Ecto neural progenitor cell (in vitro differentiated cells): ENCODE results near the gene CRK.
"Not testable (repeated sequence)": the region's sequence is repeated elsewhere in the genome, so short reads cannot be mapped to it uniquely, and the experiment has no call there.

ENCODE experiments used
- DNase-seq: peaks from one replicate; pipeline ENCODE4 v3.0.0-alpha.2; 2018; ENCODE audit warnings: low spot score

The CRK gene

DNA sequence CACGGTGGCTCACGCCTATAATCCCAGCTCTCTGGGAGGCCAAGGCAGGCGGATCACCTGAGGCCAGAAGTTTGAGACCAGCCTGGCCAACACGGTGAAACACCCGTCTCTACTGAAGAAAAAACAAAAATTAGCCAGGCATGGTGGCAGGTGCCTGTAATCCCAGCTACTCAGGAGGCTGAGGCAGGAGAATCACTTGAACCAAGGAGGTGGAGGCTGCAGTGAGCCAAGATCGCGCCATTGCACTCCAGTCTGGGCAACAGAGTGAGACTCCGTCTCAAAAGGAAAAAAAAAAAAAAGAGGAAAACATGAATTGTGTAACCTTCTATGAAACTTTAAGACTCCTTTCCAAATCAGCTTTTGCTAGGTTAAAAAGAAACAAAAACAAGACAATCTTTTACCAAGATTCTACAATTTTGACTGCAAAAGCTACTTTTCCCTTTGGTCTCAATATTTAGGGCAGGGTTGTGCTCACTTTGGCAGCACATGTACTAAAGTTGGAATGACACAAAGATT lies 69.3 kb downstream of the CRK start:
- not testable (repeated sequence) for DNase-seq

DNA sequence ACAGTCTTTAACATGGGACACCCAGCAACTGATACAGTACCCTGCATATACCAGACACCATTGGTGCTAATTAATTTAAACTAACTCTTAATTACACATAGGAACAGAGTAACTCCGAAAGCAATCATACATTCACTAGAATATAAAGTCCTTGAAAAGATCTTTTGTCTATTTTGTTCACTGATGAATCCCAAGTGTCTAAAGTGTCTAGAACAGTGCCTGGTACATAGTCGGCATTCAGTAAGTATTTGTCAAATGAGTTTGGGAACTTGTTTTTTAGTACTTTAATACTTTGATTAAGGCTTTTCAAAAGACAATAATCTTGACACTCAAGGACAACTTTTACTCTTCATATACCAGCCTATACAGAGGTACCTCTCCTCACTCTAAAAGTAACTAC lies 69.8 kb downstream of the CRK start:
- no peak for DNase-seq

DNA sequence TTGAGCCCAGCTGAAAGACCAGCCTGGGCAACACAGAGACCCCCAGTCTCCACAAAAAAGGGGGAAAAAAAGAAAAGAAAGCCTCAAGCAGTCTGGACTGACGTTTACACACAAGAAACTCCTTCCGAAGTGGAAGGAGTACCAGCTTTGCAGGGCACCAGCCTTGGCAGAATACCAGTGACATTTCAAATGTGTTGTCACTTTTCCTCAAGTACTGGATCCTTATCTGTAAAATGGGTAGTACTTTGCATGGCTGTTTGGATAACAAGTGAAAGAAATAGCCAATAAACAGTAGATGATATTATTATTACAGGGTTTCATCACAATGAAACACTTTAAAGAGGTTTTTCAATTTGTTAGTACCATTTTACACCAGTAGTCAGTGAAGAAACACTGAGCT lies 70.2 kb downstream of the CRK start:
- no peak for DNase-seq

DNA sequence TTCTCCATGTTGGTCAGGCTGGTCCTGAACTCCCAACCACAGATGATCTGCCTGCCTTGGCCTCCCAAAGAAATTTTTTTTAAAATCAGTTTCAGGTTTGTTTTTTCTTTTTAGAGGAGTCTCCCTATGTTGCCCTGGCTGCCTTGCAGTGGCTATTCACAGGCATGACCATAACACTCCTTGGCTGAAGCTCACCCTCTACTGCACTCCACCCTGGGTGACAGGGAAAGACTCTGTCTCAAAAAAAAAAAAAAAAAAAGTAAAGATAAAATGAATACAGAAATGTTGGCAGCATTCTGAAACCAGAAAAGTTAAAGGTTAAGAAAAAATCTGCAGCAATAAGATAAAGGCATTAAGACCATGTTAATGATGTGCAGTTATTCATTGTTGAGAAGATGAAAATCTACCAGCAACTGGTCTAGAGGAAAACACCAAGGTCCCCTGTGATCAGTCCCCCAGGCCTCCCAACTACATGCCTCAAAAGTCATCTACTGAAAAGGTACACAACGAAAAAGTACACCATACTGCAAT lies 71.1 kb downstream of the CRK start:
- no peak for DNase-seq

DNA sequence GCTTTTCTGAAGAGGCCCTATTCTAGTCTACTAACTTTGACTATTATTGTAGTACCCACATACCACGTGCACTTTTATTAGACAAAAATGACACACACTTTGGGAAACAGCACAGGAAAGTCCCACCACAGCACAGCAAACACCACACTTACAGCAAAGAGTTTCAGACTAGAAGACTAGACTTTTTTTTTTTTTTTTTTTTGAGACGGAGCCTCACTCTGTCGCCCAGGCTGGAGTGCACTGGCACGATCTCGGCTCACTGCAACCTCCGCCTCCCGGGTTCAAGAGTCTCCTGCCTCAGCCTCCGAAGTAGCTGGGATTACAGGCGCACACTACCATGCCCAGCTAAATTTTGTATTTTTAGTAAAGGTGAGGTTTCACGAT lies 76.1 kb downstream of the CRK start:
- DNase-seq, result no peak

DNA sequence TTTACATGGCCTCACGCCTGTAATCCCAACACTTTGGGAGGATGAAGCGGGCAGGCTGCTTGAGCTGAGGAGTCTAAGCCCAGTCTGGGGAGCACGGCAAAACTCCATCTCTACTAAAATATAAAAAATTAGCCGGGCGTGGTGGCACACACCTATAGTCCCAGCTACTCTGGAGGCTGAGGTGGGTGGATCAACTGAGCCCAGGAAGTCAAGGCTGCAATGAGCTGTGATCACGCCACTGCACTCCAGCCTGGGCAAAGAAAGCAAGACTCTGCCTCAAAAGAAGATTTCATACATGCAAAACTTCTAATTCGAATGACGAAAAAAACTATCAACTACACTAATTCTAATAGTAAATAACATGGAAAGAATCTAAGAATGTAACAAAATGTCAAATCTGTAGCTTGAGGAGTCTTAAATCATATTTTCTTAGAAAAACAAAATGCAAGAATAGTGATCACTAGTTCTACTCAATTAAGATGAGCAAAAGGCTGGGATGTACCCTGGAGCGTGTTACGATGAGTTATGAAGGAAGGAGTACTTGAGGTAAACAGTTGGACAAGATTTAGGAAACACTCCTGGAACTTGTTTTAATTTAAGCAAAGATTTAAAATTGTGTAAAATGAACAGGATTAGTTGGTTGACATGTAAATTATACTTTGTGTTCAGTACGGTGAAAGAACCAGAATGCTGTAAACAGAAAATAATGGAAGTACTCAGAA lies 76.7 kb downstream of the CRK start:
- no peak for DNase-seq

DNA sequence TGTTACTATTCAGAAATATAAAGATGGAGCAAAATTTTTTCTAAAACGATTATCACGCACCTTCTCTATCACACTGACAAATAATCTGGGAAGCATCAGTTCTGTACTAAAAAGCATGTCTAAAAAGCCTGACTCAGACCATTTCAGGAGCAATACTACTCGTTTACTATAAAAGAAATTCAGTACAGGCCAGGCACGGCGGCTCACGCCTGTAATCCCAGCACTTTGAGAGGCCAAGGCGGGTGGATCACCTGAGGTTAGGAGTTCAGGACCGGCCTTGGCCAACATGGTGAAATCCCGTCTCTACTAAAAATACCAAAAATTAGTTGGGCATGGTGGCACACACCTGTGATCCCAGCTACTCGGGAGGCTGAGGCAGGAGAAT lies 77.6 kb downstream of the CRK start:
- DNase-seq, result not testable (repeated sequence)

DNA sequence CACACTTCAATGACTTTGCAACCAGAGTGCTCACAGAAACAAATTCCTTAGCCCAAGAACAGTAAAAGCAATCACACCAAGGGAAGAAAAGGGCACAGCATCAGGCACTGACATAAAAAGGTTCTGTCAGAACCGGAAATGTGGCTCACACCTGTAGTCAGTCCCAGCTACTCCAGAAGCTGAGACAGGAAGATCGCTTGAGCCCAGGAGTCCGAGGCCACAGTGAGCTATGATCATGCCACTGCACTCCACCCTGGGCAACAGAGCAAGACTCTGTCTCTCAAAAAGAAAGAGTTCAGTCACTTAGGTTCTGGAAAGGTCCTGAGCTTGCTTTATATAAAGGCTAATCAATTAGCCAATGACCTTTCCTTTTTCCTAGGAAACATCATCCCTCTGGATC lies 78.7 kb downstream of the CRK start:
- DNase-seq, result no peak

DNA sequence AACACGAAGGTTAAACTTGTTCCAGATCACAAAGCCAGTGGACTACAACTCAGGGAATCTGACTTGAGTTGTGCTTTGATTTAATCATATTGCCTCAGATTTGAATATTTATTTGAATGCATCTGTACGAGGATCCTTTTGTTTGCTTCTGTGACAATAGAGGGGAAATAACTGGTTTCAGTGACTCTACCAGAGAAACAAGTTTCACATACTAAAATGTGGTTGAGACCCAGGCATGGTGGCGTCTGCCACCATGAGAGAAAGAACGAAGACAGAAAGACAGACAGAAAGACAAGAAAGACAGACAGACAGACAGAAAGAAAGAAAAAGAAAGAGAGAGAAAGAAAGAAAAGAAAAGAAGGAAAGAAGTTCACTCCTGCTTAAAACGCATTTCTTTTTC lies 80.0 kb downstream of the CRK start:
- no peak for DNase-seq

DNA sequence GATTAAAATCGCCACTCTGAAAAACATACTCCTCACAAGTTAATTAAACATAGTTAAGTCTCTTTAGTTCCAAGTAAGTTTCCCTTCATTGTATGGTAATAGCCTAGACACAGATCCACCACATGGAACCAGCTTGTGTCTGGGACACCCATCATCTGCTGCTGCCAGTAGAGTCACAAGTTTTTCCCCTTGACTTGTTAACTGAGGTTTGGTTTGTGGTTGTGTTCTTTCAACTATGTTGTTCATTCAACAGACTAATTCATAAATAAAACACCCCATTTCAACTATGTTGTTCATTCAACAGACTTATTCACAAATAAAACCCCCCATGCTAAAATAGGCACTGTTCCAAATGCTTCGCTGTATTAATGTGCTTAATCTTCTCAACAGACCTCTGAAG lies 80.4 kb downstream of the CRK start:
- no peak for DNase-seq

DNA sequence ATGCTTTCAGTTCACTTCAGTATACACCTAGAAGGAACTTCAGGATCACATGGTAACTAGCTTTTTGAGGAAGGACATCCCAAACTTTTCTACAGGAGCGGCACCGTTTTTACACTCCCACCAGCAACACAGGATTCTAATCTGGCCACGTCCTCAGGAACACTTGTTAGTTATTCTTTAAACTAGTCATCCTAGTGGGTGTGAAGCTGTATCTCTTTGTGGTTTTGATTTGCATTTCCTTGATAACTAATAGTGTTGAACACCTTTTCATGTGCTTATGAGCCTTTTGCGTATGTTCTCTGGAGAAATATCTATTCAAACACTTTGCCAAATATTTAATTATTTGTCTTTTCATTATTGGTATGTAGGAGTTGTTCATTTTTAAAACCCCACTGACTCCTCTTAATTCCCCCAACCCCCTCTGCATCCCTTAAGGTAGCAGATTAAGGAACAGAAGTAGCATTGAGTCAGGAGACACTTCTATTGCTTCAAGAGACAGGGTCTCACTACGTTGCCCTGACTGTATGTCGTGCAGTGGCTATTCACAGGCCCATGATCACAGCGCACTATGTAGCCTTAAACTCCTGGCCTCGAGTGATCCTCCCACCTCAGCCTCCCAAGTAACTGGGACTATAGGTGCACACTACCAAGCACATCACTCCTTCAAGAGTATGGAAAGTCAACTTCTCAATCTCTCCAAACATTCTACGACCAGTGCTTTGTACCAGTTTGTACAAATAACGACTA lies 81.4 kb downstream of the CRK start:
- DNase-seq, result no peak

DNA sequence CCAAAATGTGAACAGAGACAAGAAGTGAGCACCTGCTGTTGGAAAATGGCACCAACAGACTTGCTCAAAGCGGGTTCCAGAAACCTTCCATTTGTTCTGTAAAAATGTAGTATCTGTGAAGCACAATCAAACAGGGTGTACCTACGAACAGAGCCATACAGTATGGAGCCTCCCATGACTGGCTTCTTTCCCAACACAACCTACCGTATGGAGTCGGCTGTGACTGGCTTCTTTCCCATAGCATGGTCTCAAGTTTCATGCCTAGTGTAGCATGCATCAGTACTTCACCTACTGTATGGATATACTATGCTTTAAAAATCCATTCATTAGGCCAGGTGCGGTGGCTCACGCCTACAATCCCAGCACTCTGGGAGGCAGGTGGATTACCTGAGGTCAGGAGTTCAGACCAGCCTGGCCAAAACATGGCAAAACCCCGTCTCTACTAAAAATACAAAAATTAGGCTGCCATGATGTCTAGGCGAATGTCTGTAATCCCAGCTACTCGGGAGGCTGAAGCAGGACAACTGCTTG lies 82.3 kb downstream of the CRK start:
- no peak for DNase-seq

DNA sequence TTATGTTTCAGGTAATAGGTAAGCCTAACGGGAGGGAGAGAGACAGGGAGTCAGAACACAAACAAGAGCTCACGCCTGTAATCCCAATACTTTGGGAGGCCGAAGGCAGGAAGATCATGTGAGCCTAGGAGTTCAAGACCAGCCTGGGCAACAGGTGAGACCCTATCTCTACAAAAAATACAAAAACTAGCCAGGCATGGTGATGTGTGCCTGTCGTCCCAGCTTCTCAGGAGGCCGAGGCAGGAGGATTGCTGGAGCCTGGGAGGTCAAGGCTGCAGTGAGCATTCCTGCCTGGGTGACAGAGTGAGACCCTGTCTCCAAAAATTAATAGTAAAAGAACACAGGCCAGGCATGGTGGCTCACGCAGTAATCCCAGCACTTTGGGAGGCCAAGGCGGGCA lies 83.4 kb downstream of the CRK start:
- no peak for DNase-seq

DNA sequence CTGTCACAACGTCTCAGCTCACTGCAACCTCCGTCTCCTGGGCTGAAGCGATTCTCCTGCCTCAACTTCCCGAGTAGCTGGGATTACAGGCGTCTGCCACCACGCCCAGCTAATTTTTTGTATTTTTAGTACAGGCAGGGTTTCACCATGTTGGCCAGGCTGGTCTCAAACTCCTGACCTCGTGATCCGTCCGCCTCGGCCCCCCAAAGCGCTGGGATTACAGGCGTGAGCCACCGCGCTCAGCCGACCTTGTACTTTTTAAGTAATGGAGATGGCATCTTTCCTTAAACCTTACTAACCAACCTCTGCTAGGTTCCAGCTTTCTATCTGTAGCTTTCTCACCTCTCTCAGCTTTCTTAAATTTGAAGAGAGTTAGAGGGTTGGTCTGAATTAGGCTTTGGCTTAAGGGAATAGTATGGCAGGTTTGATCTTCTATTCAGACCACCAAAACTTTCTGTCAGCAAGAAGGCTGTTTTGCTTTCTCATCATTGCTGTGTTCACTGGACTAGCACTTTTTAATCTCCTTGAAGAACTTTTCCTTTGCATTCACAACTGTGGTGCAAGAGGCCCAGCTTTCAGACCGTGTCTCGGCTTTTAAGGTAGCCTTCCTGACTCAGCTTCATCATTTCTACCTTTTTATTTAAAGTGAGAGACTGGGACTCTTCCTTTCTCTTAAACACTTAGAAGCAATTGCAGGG lies 84.0 kb downstream of the CRK start:
- no peak for DNase-seq
